PFSK-1 (cell line): ENCODE measurements around the gene STRA6.

Experiments
- FOXP2 ChIP-seq: optimal IDR thresholded peaks from 2 replicates; pipeline ENCODE3; 2011; ENCODE audit warnings: borderline replicate concordance, control low read depth, inconsistent platforms; ENCODE audit not compliant: insufficient read depth; ENCODE audit errors: extremely low read length, extremely low read depth
- POLR2AphosphoS5 ChIP-seq: IDR thresholded peaks from 2 replicates; pipeline ENCODE4 v1.6.1; 2012; ENCODE audit warnings: low read depth, mild to moderate bottlenecking, control low read depth, low read length, moderate library complexity
- TAF1 ChIP-seq: IDR thresholded peaks from 2 replicates; pipeline ENCODE4 v1.6.1; 2012; ENCODE audit warnings: low read length, control low read depth, borderline replicate concordance; ENCODE audit not compliant: insufficient read depth
- TF ChIP-seq, protein P1 (sequence below), 2 experiments: IDR thresholded peaks; 2 replicates each; pipeline versions ENCODE4 v1.6.1 to v1.8.0; 2011 to 2012; ENCODE audit warnings: low read depth in 2 of 2, low read length in 2 of 2, control low read depth in 1 of 2, inconsistent platforms in 1 of 2, mild to moderate bottlenecking in 1 of 2, moderate library complexity in 1 of 2; ENCODE audit not compliant: insufficient read depth in 1 of 2

DNA sequence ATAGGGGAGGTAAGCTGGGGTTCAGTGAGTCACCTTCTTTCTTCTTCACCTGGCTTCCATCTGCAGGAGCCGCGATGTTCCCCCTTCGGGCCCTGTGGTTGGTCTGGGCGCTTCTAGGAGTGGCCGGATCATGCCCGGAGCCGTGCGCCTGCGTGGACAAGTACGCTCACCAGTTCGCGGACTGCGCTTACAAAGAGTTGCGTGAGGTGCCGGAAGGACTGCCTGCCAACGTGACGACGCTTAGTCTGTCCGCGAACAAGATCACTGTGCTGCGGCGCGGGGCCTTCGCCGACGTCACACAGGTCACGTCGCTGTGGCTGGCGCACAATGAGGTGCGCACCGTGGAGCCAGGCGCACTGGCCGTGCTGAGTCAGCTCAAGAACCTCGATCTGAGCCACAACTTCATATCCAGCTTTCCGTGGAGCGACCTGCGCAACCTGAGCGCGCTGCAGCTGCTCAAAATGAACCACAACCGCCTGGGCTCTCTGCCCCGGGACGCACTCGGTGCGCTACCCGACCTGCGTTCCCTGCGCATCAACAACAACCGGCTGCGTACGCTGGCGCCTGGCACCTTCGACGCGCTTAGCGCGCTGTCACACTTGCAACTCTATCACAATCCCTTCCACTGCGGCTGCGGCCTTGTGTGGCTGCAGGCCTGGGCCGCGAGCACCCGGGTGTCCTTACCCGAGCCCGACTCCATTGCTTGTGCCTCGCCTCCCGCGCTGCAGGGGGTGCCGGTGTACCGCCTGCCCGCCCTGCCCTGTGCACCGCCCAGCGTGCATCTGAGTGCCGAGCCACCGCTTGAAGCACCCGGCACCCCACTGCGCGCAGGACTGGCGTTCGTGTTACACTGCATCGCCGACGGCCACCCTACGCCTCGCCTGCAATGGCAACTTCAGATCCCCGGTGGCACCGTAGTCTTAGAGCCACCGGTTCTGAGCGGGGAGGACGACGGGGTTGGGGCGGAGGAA, 69.6 kb downstream of the STRA6 start:
- TF ChIP-seq, protein P1, sequence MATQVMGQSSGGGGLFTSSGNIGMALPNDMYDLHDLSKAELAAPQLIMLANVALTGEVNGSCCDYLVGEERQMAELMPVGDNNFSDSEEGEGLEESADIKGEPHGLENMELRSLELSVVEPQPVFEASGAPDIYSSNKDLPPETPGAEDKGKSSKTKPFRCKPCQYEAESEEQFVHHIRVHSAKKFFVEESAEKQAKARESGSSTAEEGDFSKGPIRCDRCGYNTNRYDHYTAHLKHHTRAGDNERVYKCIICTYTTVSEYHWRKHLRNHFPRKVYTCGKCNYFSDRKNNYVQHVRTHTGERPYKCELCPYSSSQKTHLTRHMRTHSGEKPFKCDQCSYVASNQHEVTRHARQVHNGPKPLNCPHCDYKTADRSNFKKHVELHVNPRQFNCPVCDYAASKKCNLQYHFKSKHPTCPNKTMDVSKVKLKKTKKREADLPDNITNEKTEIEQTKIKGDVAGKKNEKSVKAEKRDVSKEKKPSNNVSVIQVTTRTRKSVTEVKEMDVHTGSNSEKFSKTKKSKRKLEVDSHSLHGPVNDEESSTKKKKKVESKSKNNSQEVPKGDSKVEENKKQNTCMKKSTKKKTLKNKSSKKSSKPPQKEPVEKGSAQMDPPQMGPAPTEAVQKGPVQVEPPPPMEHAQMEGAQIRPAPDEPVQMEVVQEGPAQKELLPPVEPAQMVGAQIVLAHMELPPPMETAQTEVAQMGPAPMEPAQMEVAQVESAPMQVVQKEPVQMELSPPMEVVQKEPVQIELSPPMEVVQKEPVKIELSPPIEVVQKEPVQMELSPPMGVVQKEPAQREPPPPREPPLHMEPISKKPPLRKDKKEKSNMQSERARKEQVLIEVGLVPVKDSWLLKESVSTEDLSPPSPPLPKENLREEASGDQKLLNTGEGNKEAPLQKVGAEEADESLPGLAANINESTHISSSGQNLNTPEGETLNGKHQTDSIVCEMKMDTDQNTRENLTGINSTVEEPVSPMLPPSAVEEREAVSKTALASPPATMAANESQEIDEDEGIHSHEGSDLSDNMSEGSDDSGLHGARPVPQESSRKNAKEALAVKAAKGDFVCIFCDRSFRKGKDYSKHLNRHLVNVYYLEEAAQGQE (IDR thresholded peaks at IDR 0.05; ENCODE audit: insufficient read depth in 1 of 2, low read depth in 2 of 2, low read length in 2 of 2): no peak
- TF ChIP-seq POLR2AphosphoS5 (no peak), FOXP2 (no peak), TAF1 (no peak)
